ENCODE measurements around the gene C1QTNF8.

The C1QTNF8 gene

DNA sequence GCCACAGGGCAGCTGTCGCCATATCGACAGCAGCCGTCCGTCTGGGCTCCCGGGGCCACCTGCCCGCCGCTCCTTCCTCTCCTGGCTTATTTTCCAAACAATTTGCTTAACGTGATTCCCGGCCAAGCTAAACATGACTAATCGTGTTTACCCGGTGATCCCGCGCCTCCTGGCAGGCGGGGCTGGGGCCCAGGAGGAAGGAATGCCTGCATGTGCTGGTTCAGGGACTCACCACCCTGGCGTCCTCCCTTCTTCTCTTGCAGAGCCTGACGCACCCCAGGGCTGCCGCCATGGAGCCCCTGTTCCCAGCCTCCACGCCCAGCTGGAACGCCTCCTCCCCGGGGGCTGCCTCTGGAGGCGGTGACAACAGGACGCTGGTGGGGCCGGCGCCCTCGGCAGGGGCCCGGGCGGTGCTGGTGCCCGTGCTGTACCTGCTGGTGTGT, 17.4 kb downstream of the C1QTNF8 start:
- H3K4me3 ChIP-seq (ENCODE audit: low read depth in 1 of 2, low read length in 2 of 2) = no peak overlapping the region
- peaks cover 0 to 72% of the 10 kb centered on the region in 2 donors for H3K27me3 ChIP-seq (ENCODE audit: control insufficient read depth in 1 of 2, insufficient read depth in 2 of 2, low read length in 2 of 2)
- H3K9ac ChIP-seq (ENCODE audit: low read length) = no peak overlapping the region
- no peaks in the 10 kb centered on the region for H3K9me3 ChIP-seq (ENCODE audit: low read length)
- no peak overlapping the region for H3K27ac ChIP-seq (ENCODE audit: low read depth, low read length)
- H3K4me1 ChIP-seq (ENCODE audit: insufficient read depth, low read length) = no peaks in the 10 kb centered on the region
- no peaks in the 10 kb centered on the region for H3K36me3 ChIP-seq (ENCODE audit: insufficient read depth, low read length)

- H3K4me1 ChIP-seq (ENCODE audit: insufficient read depth, low read length) = no peaks in the 10 kb centered on the region
- no peaks in the 10 kb centered on the region for H3K9me3 ChIP-seq (ENCODE audit: low read length)
- H3K9ac ChIP-seq (ENCODE audit: low read length) = no peak overlapping the region
- H3K4me3 ChIP-seq (ENCODE audit: low read depth in 1 of 2, low read length in 2 of 2) = no peak overlapping the region
- peaks cover 0 to 72% of the 10 kb centered on the region in 2 donors for H3K27me3 ChIP-seq (ENCODE audit: control insufficient read depth in 1 of 2, insufficient read depth in 2 of 2, low read length in 2 of 2)
- H3K36me3 ChIP-seq (ENCODE audit: insufficient read depth, low read length) = no peaks in the 10 kb centered on the region
- H3K27ac ChIP-seq (ENCODE audit: low read depth, low read length) = no peak overlapping the region
These were observed 18.0 kb downstream of the C1QTNF8 start for GRCh38 chr16:1077877-1078578.

DNA sequence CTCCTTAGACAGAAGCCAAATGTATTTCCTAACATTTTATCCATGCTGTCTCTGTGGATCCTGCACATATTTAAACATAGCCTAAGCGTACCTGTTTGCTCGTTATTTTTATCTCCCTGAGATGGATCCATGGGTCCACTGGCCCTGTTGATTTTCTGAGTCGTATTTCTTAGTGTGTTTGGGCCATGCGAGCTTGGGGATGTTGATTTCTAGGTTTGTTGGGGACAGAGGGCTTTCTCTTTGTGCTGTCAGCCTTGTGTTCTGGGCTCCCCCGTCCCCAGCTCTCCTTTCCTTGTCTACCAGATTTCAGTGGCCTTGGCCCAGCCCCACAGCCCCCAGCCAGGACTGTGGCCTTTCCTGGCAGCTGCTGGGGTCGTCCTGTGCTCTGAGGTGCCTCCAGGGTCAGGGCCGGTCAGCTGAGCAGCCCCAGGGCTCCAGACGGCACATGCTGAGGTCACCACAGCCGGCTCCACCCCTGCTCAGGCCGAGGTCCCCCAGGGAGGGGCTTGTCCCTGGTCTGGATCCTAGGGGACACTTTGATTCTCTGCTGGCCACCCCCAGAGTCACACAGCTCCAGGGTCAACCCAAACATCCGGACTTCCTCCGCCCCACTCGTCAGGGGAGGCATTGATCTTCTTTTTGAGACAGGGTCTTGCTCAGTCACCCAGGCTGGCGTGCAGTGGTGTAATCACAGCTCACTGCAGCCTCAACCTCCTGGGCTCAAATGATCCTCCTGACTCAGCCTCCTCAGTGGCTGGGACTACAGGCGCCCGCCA, 19.1 kb downstream of the C1QTNF8 start:
- no peak overlapping the region for H3K4me3 ChIP-seq (ENCODE audit: low read depth in 1 of 2, low read length in 2 of 2)
- H3K36me3 ChIP-seq (ENCODE audit: insufficient read depth, low read length) = no peaks in the 10 kb centered on the region
- peaks cover 0 to 70% of the 10 kb centered on the region in 2 donors for H3K27me3 ChIP-seq (ENCODE audit: control insufficient read depth in 1 of 2, insufficient read depth in 2 of 2, low read length in 2 of 2)
- no peak overlapping the region for H3K9ac ChIP-seq (ENCODE audit: low read length)
- H3K9me3 ChIP-seq (ENCODE audit: low read length) = no peaks in the 10 kb centered on the region
- no peak overlapping the region for H3K27ac ChIP-seq (ENCODE audit: low read depth, low read length)
- H3K4me1 ChIP-seq (ENCODE audit: insufficient read depth, low read length) = no peaks in the 10 kb centered on the region

DNA sequence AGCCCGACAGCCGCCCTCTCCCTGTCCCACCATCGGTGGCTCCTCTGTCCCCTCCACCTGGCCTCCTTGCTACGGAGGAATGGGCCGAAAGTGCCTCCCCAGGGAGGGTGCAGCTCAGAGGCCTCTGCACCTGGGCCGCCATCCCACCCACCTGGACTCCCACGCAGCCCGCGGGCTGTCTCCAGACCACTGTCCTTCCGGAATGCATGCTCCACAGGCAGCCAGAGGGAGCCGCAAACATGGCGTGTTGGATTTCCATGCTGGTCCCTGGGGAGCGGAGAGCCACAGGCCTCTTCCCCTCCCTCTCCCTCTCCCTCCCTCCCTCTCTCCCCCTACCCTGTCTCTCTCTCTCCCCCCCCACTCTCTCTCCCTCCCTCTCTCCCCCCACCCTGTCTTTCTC, 20.5 kb downstream of the C1QTNF8 start:
- Histone ChIP-seq H3K27ac (ENCODE audit: low read depth, low read length) (no peak overlapping the region), H3K4me1 (ENCODE audit: insufficient read depth, low read length) (no peaks in the 10 kb centered on the region), H3K36me3 (ENCODE audit: insufficient read depth, low read length) (no peaks in the 10 kb centered on the region), H3K27me3 (ENCODE audit: control insufficient read depth in 1 of 2, insufficient read depth in 2 of 2, low read length in 2 of 2) (peaks cover 0 to 69% of the 10 kb centered on the region in 2 donors), H3K4me3 (ENCODE audit: low read depth in 1 of 2, low read length in 2 of 2) (no peak overlapping the region), H3K9me3 (ENCODE audit: low read length) (no peaks in the 10 kb centered on the region), H3K9ac (ENCODE audit: low read length) (no peak overlapping the region)

GRCh38 chr16:1074379-1074649, 21.7 kb downstream of the C1QTNF8 start:
- Histone ChIP-seq H3K36me3 (ENCODE audit: insufficient read depth, low read length) (no peaks in the 10 kb centered on the region), H3K4me3 (ENCODE audit: low read depth in 1 of 2, low read length in 2 of 2) (no peak overlapping the region), H3K9ac (ENCODE audit: low read length) (no peak overlapping the region), H3K9me3 (ENCODE audit: low read length) (no peaks in the 10 kb centered on the region), H3K27me3 (ENCODE audit: control insufficient read depth in 1 of 2, insufficient read depth in 2 of 2, low read length in 2 of 2) (peaks cover 0 to 71% of the 10 kb centered on the region in 2 donors), H3K4me1 (ENCODE audit: insufficient read depth, low read length) (no peaks in the 10 kb centered on the region), H3K27ac (ENCODE audit: low read depth, low read length) (no peak overlapping the region)

DNA sequence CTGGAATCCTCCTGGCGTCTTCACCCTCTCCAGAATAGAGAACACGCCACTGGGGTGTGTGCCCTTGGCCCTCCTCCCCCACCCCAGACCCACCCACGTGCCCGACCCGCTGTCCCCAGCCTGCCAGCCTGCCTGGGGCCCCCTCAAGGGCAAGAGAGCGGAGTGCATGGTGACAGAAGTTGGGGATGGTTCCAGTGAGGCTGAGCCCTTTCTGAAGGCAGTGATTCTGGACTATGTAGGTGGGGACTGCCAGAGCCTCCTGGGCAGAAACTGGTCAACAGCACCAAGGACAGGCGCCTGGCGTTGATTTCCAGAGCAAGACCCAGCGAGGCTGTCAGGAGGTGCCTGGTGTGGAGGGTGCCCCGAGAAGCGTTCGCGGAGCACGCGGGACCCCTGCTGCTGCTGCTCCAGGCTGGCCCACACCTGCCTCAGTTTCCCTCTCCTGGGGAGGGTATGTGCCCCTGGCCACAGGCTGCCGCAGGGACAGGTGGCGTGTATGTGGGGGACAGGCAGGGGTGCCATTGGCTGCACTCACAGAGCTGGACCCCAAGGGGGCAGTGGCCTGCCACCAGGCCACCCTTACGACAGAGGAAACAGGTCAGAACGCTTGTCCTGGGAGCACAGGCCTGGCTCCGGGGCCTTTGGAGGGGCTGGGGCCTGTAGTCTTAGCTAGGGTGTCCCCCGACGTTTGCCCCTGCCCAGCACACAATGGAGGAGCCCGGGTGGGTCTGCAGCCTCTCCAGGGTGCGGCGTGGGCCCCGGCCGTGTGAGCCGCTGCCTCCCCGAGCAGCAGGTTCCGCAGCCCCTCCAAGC, 22.3 kb downstream of the C1QTNF8 start:
- Histone ChIP-seq H3K9ac (ENCODE audit: low read length) (no peak overlapping the region), H3K4me3 (ENCODE audit: low read depth in 1 of 2, low read length in 2 of 2) (no peak overlapping the region), H3K27me3 (ENCODE audit: control insufficient read depth in 1 of 2, insufficient read depth in 2 of 2, low read length in 2 of 2) (peaks cover 0 to 71% of the 10 kb centered on the region in 2 donors), H3K27ac (ENCODE audit: low read depth, low read length) (no peak overlapping the region), H3K9me3 (ENCODE audit: low read length) (no peaks in the 10 kb centered on the region), H3K36me3 (ENCODE audit: insufficient read depth, low read length) (no peaks in the 10 kb centered on the region), H3K4me1 (ENCODE audit: insufficient read depth, low read length) (no peaks in the 10 kb centered on the region)

DNA sequence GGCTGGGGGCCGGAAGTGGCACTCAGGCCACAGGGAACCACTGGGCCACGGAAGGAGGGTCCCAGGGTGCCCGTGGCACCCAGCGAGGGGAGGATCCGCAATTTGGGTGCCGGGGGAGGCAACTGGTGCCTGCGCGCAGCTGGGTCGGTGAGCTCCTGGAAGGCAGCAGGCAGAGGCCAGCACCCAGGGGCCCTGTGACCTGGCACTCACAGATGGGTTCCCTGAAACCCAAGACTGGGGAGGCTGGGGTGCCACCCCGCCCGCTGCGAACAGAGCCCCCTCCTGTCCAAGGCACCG, 22.8 kb downstream of the C1QTNF8 start:
- no peak overlapping the region for H3K27ac ChIP-seq (ENCODE audit: low read depth, low read length)
- H3K27me3 ChIP-seq (ENCODE audit: control insufficient read depth in 1 of 2, insufficient read depth in 2 of 2, low read length in 2 of 2) = peaks cover 0 to 71% of the 10 kb centered on the region in 2 donors
- H3K36me3 ChIP-seq (ENCODE audit: insufficient read depth, low read length) = no peaks in the 10 kb centered on the region
- H3K9ac ChIP-seq (ENCODE audit: low read length) = no peak overlapping the region
- H3K4me1 ChIP-seq (ENCODE audit: insufficient read depth, low read length) = no peaks in the 10 kb centered on the region
- no peaks in the 10 kb centered on the region for H3K9me3 ChIP-seq (ENCODE audit: low read length)
- no peak overlapping the region for H3K4me3 ChIP-seq (ENCODE audit: low read depth in 1 of 2, low read length in 2 of 2)

GRCh38 chr16:1072526-1073261, 23.4 kb downstream of the C1QTNF8 start, which contains the start of gene SSTR5:
SSTR5 (plus strand) TSS chr16:1072747; CDS start chr16:1078869, 6,122 bp downstream.
- peaks cover 0 to 71% of the 10 kb centered on the region in 2 donors for H3K27me3 ChIP-seq (ENCODE audit: control insufficient read depth in 1 of 2, insufficient read depth in 2 of 2, low read length in 2 of 2)
- H3K9me3 ChIP-seq (ENCODE audit: low read length) = no peaks in the 10 kb centered on the region
- no peaks in the 10 kb centered on the region for H3K36me3 ChIP-seq (ENCODE audit: insufficient read depth, low read length)
- no peak within 1 kb of the TSS for H3K4me3 ChIP-seq (ENCODE audit: low read depth in 1 of 2, low read length in 2 of 2)
- H3K9ac ChIP-seq (ENCODE audit: low read length) = no peak within 1 kb of the TSS
- H3K27ac ChIP-seq (ENCODE audit: low read depth, low read length) = no peak within 1 kb of the TSS
- H3K4me1 ChIP-seq (ENCODE audit: insufficient read depth, low read length) = no peaks in the 10 kb centered on the region

- no peak overlapping the region for H3K27ac ChIP-seq (ENCODE audit: low read depth, low read length)
- no peaks in the 10 kb centered on the region for H3K9me3 ChIP-seq (ENCODE audit: low read length)
- H3K27me3 ChIP-seq (ENCODE audit: control insufficient read depth in 1 of 2, insufficient read depth in 2 of 2, low read length in 2 of 2) = peaks cover 0 to 73% of the 10 kb centered on the region in 2 donors
- no peak overlapping the region for H3K4me3 ChIP-seq (ENCODE audit: low read depth in 1 of 2, low read length in 2 of 2)
- no peaks in the 10 kb centered on the region for H3K36me3 ChIP-seq (ENCODE audit: insufficient read depth, low read length)
- no peaks in the 10 kb centered on the region for H3K4me1 ChIP-seq (ENCODE audit: insufficient read depth, low read length)
- H3K9ac ChIP-seq (ENCODE audit: low read length) = no peak overlapping the region
These were observed 24.4 kb downstream of the C1QTNF8 start for GRCh38 chr16:1071561-1072225.

GRCh38 chr16:1070864-1071408, 25.1 kb downstream of the C1QTNF8 start:
- Histone ChIP-seq H3K27ac (ENCODE audit: low read depth, low read length) (no peak overlapping the region), H3K27me3 (ENCODE audit: control insufficient read depth in 1 of 2, insufficient read depth in 2 of 2, low read length in 2 of 2) (peaks cover 0 to 81% of the 10 kb centered on the region in 2 donors), H3K9me3 (ENCODE audit: low read length) (no peaks in the 10 kb centered on the region), H3K36me3 (ENCODE audit: insufficient read depth, low read length) (no peaks in the 10 kb centered on the region), H3K4me1 (ENCODE audit: insufficient read depth, low read length) (no peaks in the 10 kb centered on the region), H3K4me3 (ENCODE audit: low read depth in 1 of 2, low read length in 2 of 2) (no peak overlapping the region), H3K9ac (ENCODE audit: low read length) (no peak overlapping the region)

All from muscle layer of colon (tissue), 2 donors.